Measurements from ENCODE around the gene FBXO34. TPM values are rescaled to one million over a fixed set of nuclear protein-coding genes. Genes with fewer than 3 reads are reported as not detected.
A peak's percentile ranks its signal among the peaks of the same experiment; 100 is the strongest.

The FBXO34 gene
- total and polyA plus RNA-seq, 2 of the 13 experiments (the other 11 are each of a cell fraction or from before 2014, with no cell fraction given): 8.8 to 13.5 TPM

DNA sequence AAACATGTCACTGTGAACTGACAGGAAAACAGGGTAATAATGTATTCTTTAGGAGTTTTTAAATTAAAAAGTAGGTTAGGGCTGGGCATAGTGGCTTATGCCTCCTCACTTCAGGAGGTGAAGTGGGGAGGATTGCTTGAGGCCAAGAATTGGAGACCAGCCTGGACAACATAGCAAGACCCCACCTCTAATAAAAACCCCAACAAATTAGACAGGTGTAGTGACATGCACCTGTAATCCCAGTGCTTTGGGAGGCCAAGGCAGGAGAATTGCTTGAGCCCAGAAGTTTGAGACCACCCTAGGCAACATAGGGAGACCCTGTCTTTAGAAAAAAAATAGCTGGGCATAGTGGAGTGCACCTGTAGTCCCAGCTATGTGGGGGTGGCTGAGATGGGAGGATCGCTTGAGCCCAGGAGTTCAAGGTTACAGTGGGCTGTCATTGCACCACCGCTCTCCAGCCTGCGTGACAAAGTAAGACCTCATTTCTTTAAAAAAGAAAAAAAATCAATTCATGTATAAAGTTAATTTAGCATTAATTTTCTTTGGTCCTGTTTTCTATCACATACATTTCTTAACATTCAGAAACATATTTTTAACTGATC lies 20.4 kb downstream of the FBXO34 start:
- Histone ChIP-seq H3K79me2 (ENCODE audit: insufficient read depth, low read length) (peaks cover 78% of the 10 kb centered on the region), H3K27me3 (ENCODE audit: control insufficient read depth in 1 of 2, insufficient read depth in 2 of 2, low read length in 2 of 2) (no peaks in the 10 kb centered on the region), H3K36me3 (replicated peaks in 1 of 2; ENCODE audit: control insufficient read depth in 1 of 2, insufficient read depth in 2 of 2, low read length in 2 of 2) (no peaks in the 10 kb centered on the region), H4K20me1 (ENCODE audit: insufficient read depth, low read length) (peaks cover 8% of the 10 kb centered on the region; the same call in 1 of the 2 replicates), H3K4me1 (ENCODE audit: insufficient read depth, low read length) (peaks cover 16% of the 10 kb centered on the region), H3K9me3 (ENCODE audit: low read length) (no peaks in the 10 kb centered on the region), H3K27ac (ENCODE audit: extremely low read length, insufficient read depth, low read length) (no peak overlapping the region), H3K9ac (ENCODE audit: insufficient read depth, low read depth, low read length) (no peak overlapping the region), H2AFZ (ENCODE audit: low read length) (no peak overlapping the region), H3K4me2 (ENCODE audit: low read depth, low read length) (no peak overlapping the region), H3K4me3 (replicated peaks in 1 of 3; ENCODE audit: insufficient read depth in 1 of 3, low read depth in 2 of 3, low read length in 3 of 3) (no peak overlapping the region)
- in situ Hi-C loops (cut with HindIII; ENCODE audit: extremely low pct_ligation_motif_present, low pct_unique_long_range_greater_than_20kb): no loop called here
- ChIA-PET CTCF (ENCODE audit: low intra/inter-chr PET ratio, low total read pairs) (no interaction called here), POLR2A (no interaction called here)
- peak; percentile 81 for ATAC-seq
- intact Hi-C loops (cut with micrococcal nuclease; ENCODE audit: unreplicated experiment): no loop called here
- BruUV-seq (replicated peaks): no TSS peak
- 42% methylated on average over 3 of the region's 3 CpGs for WGBS (ENCODE audit: low lambda C conversion rate)
- no peak for FAIRE-seq
- DNase-seq (ENCODE audit: low spot score): peak; percentile 16
- TF ChIP-seq ZNF121 (CRISPR knock-in tag; IDR thresholded peaks at IDR 0.05): peak; percentile 97
- TF ChIP-seq PAXIP1 (CRISPR knock-in tag; conservative IDR thresholded peaks at IDR 0.05): 0 out of 2 replicates have a peak, but pooled peaks have one; percentile 16
- TF ChIP-seq HNF4A (CRISPR knock-in tag; IDR thresholded peaks at IDR 0.05): peak; percentile 45; the same call in 1 of the 2 replicates
- 0 out of 2 replicates have a peak, but pooled peaks have one; percentile 14 for TF ChIP-seq ZMYM3 (CRISPR knock-in tag; IDR thresholded peaks at IDR 0.05)
- no peak for TF ChIP-seq SRF (IDR thresholded peaks at IDR 0.05; ENCODE audit: low read depth, low read length)
- TF ChIP-seq SOX13 (IDR thresholded peaks at IDR 0.05): no peak
- TF ChIP-seq SOX13 (CRISPR knock-in tag; conservative IDR thresholded peaks at IDR 0.05 in 1 of 2, IDR thresholded peaks at IDR 0.05 in 1 of 2): no peak
- no peak for TF ChIP-seq YY1 (IDR thresholded peaks at IDR 0.05; ENCODE audit: insufficient read depth, insufficient replicate concordance, low read depth, low read length)
- peak; percentile 36; the same call in 1 of the 2 replicates for TF ChIP-seq HOMEZ (CRISPR knock-in tag; IDR thresholded peaks at IDR 0.05; ENCODE audit: low read depth)
- peak; percentile 37; the same call in 1 of the 2 replicates for TF ChIP-seq CEBPB (IDR thresholded peaks at IDR 0.05; ENCODE audit: borderline replicate concordance, low read depth, low read length)
- TF ChIP-seq ZMYM4 (CRISPR knock-in tag; IDR thresholded peaks at IDR 0.05): 0 out of 2 replicates have a peak, but pooled peaks have one; percentile 13
- TF ChIP-seq, protein P1, sequence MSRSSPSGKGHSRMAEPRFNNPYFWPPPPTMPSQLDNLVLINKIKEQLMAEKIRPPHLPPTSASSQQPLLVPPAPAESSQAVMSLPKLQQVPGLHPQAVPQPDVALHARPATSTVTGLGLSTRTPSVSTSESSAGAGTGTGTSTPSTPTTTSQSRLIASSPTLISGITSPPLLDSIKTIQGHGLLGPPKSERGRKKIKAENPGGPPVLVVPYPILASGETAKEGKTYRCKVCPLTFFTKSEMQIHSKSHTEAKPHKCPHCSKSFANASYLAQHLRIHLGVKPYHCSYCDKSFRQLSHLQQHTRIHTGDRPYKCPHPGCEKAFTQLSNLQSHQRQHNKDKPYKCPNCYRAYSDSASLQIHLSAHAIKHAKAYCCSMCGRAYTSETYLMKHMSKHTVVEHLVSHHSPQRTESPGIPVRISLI (CRISPR knock-in tag; IDR thresholded peaks at IDR 0.05; ENCODE audit: borderline replicate concordance): peak; percentile 53

All from HepG2 (cell line).